IMR-90 (cell line): ENCODE results near the gene NCDN. TPM values are rescaled to one million over a fixed set of nuclear protein-coding genes. Genes with fewer than 3 reads are reported as not detected.

Experiments
- ATAC-seq: fragments of 200-7000 bp; cut with Tn5 transposase; 2 replicates; pipeline ENCODE4 v1.9.1; 2020; ENCODE audit warnings: low read depth, mild to moderate bottlenecking, moderate library complexity
- BruUV-seq: library from RNA; stranded (reverse); fragments of 400-500 nt; replicated peaks from 2 replicates; lab custom pipeline; 2021; lab: Mats Ljungman, UMichigan
- CTCF ChIA-PET: fragments of 300-600 bp; formaldehyde crosslinking; extraction: SDS; loops from one replicate; lab custom pipeline; 2021; ENCODE audit warnings: antibody characterized with exemption; lab: Yijun Ruan, JAX
- POLR2A ChIA-PET: fragments of 300-600 bp; sonication (Branson Sonifier 250); formaldehyde crosslinking; loops from one replicate; lab custom pipeline; 2022; ENCODE audit warnings: antibody characterized with exemption; ENCODE audit not compliant: unreplicated experiment; lab: Charles Lee
- DNase-seq: peaks from one replicate; pipeline ENCODE4 v3.0.0; 2013
- H2AFZ ChIP-seq: replicated peaks from 2 replicates; pipeline ENCODE3; 2013; ENCODE audit warnings: low read length, mild to moderate bottlenecking; ENCODE audit not compliant: poor library complexity
- H2AK5ac ChIP-seq: 2 replicates; pipeline ENCODE4 v1.6.1; 2013; ENCODE audit warnings: low read depth, low read length, inconsistent platforms
- H2AK9ac ChIP-seq: replicated peaks from 2 replicates; pipeline ENCODE3; 2013; ENCODE audit warnings: mild to moderate bottlenecking, low read depth, low read length, moderate library complexity; ENCODE audit not compliant: poor library complexity
- H2BK120ac ChIP-seq: 2 replicates; pipeline ENCODE4 v1.6.1; 2013; ENCODE audit warnings: low read depth, low read length, inconsistent platforms
- H2BK15ac ChIP-seq: 3 replicates; pipeline ENCODE4 v1.6.1; 2013; ENCODE audit warnings: low read depth, low read length, inconsistent platforms
- H2BK20ac ChIP-seq: 2 replicates; pipeline ENCODE4 v1.6.1; 2013; ENCODE audit warnings: low read depth, mild to moderate bottlenecking, inconsistent platforms, low read length, moderate library complexity
- H2BK5ac ChIP-seq: 2 replicates; pipeline ENCODE4 v1.6.1; 2013; ENCODE audit warnings: mild to moderate bottlenecking, low read depth, low read length, inconsistent platforms; ENCODE audit not compliant: poor library complexity, severe bottlenecking
- H3K14ac ChIP-seq: replicated peaks from 2 replicates; pipeline ENCODE4 v1.6.1; 2013; ENCODE audit warnings: low read depth, low read length, inconsistent platforms
- H3K18ac ChIP-seq: 2 replicates; pipeline ENCODE4 v1.6.1; 2013; ENCODE audit warnings: low read depth, low read length, control low read depth
- H3K23ac ChIP-seq: 2 replicates; pipeline ENCODE4 v1.6.1; 2013; ENCODE audit warnings: low read depth, low read length, inconsistent platforms
- H3K27ac ChIP-seq: 2 replicates; pipeline ENCODE4 v1.5.1; 2013; ENCODE audit warnings: mild to moderate bottlenecking, control low read depth, low read length; ENCODE audit not compliant: insufficient read depth
- H3K27me3 ChIP-seq: 2 replicates; pipeline ENCODE4 v1.6.1; 2013; ENCODE audit warnings: low read length; ENCODE audit not compliant: control insufficient read depth, insufficient read depth
- H3K36me3 ChIP-seq: 2 replicates; pipeline ENCODE4 v1.6.1; 2013; ENCODE audit warnings: low read length, mixed read lengths; ENCODE audit not compliant: control insufficient read depth, insufficient read depth
- H3K4ac ChIP-seq: 2 replicates; pipeline ENCODE4 v1.6.1; 2013; ENCODE audit warnings: low read depth, low read length, inconsistent platforms
- H3K4me1 ChIP-seq: 2 replicates; pipeline ENCODE4 v1.6.1; 2013; ENCODE audit warnings: low read length, mixed read lengths; ENCODE audit not compliant: control insufficient read depth, insufficient read depth
- H3K4me2 ChIP-seq: 2 replicates; pipeline ENCODE4 v1.6.1; 2013; ENCODE audit warnings: low read depth, mild to moderate bottlenecking, control low read depth, low read length, moderate library complexity
- H3K4me3 ChIP-seq: 2 replicates; pipeline ENCODE4 v1.5.1; 2013; ENCODE audit warnings: low read depth, mild to moderate bottlenecking, control low read depth, low read length, moderate library complexity; ENCODE audit not compliant: insufficient read depth
- H3K56ac ChIP-seq: 2 replicates; pipeline ENCODE4 v1.6.1; 2013; ENCODE audit warnings: low read length, inconsistent platforms; ENCODE audit not compliant: insufficient read depth; ENCODE audit errors: extremely low read depth
- H3K79me1 ChIP-seq, 2 experiments: 2 replicates each; pipeline ENCODE4 v1.6.1; 2013; ENCODE audit warnings: low read length in 2 of 2, inconsistent platforms in 1 of 2, low read depth in 1 of 2
- H3K9ac ChIP-seq: 2 replicates; pipeline ENCODE4 v1.6.1; 2013; ENCODE audit warnings: low read depth, low read length, control low read depth
- H3K9me1 ChIP-seq: 2 replicates; pipeline ENCODE4 v1.6.1; 2013; ENCODE audit warnings: low read length, inconsistent platforms; ENCODE audit not compliant: insufficient read depth
- H3K9me3 ChIP-seq: 2 replicates; pipeline ENCODE4 v1.6.1; 2013; ENCODE audit warnings: low read length; ENCODE audit not compliant: control insufficient read depth, insufficient read depth
- H4K20me1 ChIP-seq: 2 replicates; pipeline ENCODE4 v1.6.1; 2013; ENCODE audit warnings: low read length, inconsistent platforms; ENCODE audit not compliant: insufficient read depth
- H4K5ac ChIP-seq: 2 replicates; pipeline ENCODE4 v1.6.1; 2013; ENCODE audit warnings: mild to moderate bottlenecking, low read depth, low read length, control low read depth
- H4K8ac ChIP-seq, 2 experiments: 2 replicates each; pipeline ENCODE4 v1.6.1; 2013; ENCODE audit warnings: low read depth in 2 of 2, low read length in 2 of 2, control low read depth in 1 of 2, inconsistent platforms in 1 of 2
- H4K91ac ChIP-seq: 2 replicates; pipeline ENCODE4 v1.6.1; 2013; ENCODE audit warnings: low read depth, low read length, inconsistent platforms; ENCODE audit not compliant: insufficient read depth
- BHLHE40 ChIP-seq: fragments of 150-350 bp; IDR thresholded peaks from 2 replicates; pipeline ENCODE4 v1.6.1; 2016; ENCODE audit warnings: mild to moderate bottlenecking, low read depth, low read length
- CEBPB ChIP-seq: IDR thresholded peaks from 2 replicates; pipeline ENCODE4 v1.6.1; 2012; ENCODE audit warnings: low read depth, low read length, improper control_type of control experiment
- CHD1 ChIP-seq: IDR thresholded peaks from 2 replicates; pipeline ENCODE4 v1.6.1; 2012; ENCODE audit warnings: low read depth, low read length, improper control_type of control experiment
- FOS ChIP-seq: fragments of 150-350 bp; IDR thresholded peaks from 2 replicates; pipeline ENCODE4 v1.6.1; 2016; ENCODE audit warnings: low read depth, low read length
- MAFK ChIP-seq: IDR thresholded peaks from 2 replicates; pipeline ENCODE4 v1.6.1; 2012; ENCODE audit warnings: low read depth, low read length, improper control_type of control experiment
- MAZ ChIP-seq: IDR thresholded peaks from 2 replicates; pipeline ENCODE4 v1.6.1; 2012; ENCODE audit warnings: low read depth, mild to moderate bottlenecking, low read length, improper control_type of control experiment, moderate library complexity, borderline replicate concordance
- MXI1 ChIP-seq: IDR thresholded peaks from 2 replicates; pipeline ENCODE4 v1.6.1; 2012; ENCODE audit warnings: low read depth, mild to moderate bottlenecking, low read length, moderate library complexity, borderline replicate concordance
- NFE2L2 ChIP-seq: fragments of 150-350 bp; IDR thresholded peaks from 2 replicates; pipeline ENCODE4 v1.6.1; 2016; ENCODE audit warnings: low read depth, mild to moderate bottlenecking, low read length
- POLR2A ChIP-seq: IDR thresholded peaks from 2 replicates; pipeline ENCODE4 v1.6.1; 2012; ENCODE audit warnings: mild to moderate bottlenecking, low read depth, low read length
- RAD21 ChIP-seq: IDR thresholded peaks from 2 replicates; pipeline ENCODE4 v1.6.1; 2012; ENCODE audit warnings: low read length, improper control_type of control experiment
- RCOR1 ChIP-seq: IDR thresholded peaks from 2 replicates; pipeline ENCODE4 v1.6.1; 2012; ENCODE audit warnings: mild to moderate bottlenecking, low read length, improper control_type of control experiment; ENCODE audit not compliant: insufficient replicate concordance
- RFX5 ChIP-seq: IDR thresholded peaks from 2 replicates; pipeline ENCODE4 v1.8.0; 2012; ENCODE audit warnings: low read depth, mild to moderate bottlenecking, low read length, moderate library complexity
- SMC3 ChIP-seq: fragments of 150-350 bp; IDR thresholded peaks from 2 replicates; pipeline ENCODE4 v1.6.1; 2016; ENCODE audit warnings: low read depth, mild to moderate bottlenecking, antibody characterized with exemption, low read length, moderate library complexity
- WGBS, 2 experiments: methylation state at CpG; one replicate each; pipeline versions ENCODE4 v1.1.5 to v1.1.7; 2013; ENCODE audit warnings: missing lambda C conversion rate in 2 of 2; ENCODE audit not compliant: insufficient read length in 1 of 2; ENCODE audit errors: extremely low coverage in 2 of 2; 5-methylcytosine and 5-hydroxymethylcytosine counted together
- dilution Hi-C: fragments of 300-500 bp; cut with HindIII; formaldehyde crosslinking; loops from one replicate; pipeline ENCODE4 v1.14.3; 2018; ENCODE audit warnings: low sequenced_read_pairs; ENCODE audit not compliant: unreplicated experiment
- in situ Hi-C: fragments of 300-500 bp; cut with MboI; formaldehyde crosslinking; loops from 3 replicates; pipeline ENCODE4 v1.14.3; 2019; ENCODE audit warnings: low sequenced_read_pairs, inconsistent platforms, mixed read lengths
- intact Hi-C: fragments of 100-400 bp; cut with micrococcal nuclease; formaldehyde crosslinking; loops from 2 replicates; pipeline ENCODE4 v1.10.0; 2022
- polyA plus RNA-seq, 3 experiments: library from polyadenylated mRNA; depleted of rRNA; stranded (reverse); fragments of >200 nt; gene quantifications; 2 replicates each; pipeline ENCODE4 v1.2.3, GENCODE V29; 2012; ENCODE audit warnings: low replicate concordance in 1 of 3
- total RNA-seq: library from RNA; depleted of rRNA; stranded (reverse); fragments of >200 nt; gene quantifications from 2 replicates; pipeline ENCODE4 v1.2.3, GENCODE V29; 2012
- TF ChIP-seq, protein P1 (sequence below): conservative IDR thresholded peaks from 2 replicates; pipeline ENCODE4 v1.5.1; 2012; ENCODE audit warnings: mild to moderate bottlenecking, low read depth, low read length, improper control_type of control experiment
- TF ChIP-seq, protein P2 (sequence below): fragments of 150-350 bp; IDR thresholded peaks from 2 replicates; pipeline ENCODE4 v1.6.1; 2017; ENCODE audit warnings: mild to moderate bottlenecking, antibody characterized with exemption, low read length, low read depth
- TF ChIP-seq, protein P3 (sequence below): fragments of 150-350 bp; IDR thresholded peaks from 2 replicates; pipeline ENCODE4 v1.6.1; 2016; ENCODE audit warnings: low read depth, mild to moderate bottlenecking, low read length, moderate library complexity, borderline replicate concordance

Gene NCDN
- total and polyA plus RNA-seq, 2 of the 4 experiments (the other 2 are of a cell fraction), result 10.0 to 38.8 TPM

DNA sequence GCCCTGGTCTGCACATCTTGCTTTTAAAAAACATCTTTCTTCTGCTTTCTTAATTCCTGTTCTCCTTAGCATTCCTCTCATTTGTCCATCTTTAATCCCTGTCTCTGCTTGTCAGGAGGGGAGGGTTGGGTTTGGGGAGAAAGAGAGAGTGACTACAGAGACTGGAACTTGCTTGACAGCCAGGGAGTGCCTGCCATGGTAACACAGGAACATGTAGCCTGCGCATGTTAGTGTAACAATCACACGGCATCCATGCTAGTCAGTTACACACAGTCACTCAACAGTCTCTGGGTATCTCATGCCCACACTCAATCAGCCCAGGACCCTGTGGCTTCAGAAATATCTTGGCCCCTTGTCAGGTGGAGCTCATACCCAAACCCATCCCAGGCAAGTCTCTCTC is 14.7 kb downstream of the NCDN start:
- no peak for ATAC-seq
- Histone ChIP-seq H2AFZ (no peak overlapping the region), H2BK5ac (no peak overlapping the region), H3K18ac (no peak overlapping the region), H3K9me1 (no peaks in the 10 kb centered on the region), H3K23ac (no peak overlapping the region), H3K79me1 (no peaks in the 10 kb centered on the region), H4K20me1 (0 out of 2 replicates have a peak, but pooled peaks cover 5% of the 10 kb centered on the region), H4K5ac (no peak overlapping the region), H2BK120ac (no peak overlapping the region), H2BK20ac (no peak overlapping the region), H2AK5ac (no peak overlapping the region), H4K91ac (no peak overlapping the region), H3K4me2 (no peak overlapping the region), H3K9me3 (no peaks in the 10 kb centered on the region), H3K56ac (no peak overlapping the region), H3K14ac (no peak overlapping the region), H3K4me1 (no peaks in the 10 kb centered on the region; the same call in 1 of the 2 replicates), H2BK15ac (no peak overlapping the region), H3K27ac (no peak overlapping the region), H3K36me3 (peaks cover under 1% of the 10 kb centered on the region; the same call in 1 of the 2 replicates), H3K4ac (no peak overlapping the region), H2AK9ac (no peak overlapping the region), H3K4me3 (no peak overlapping the region), H3K27me3 (peaks cover 45% of the 10 kb centered on the region), H3K9ac (no peak overlapping the region), H4K8ac (no peak overlapping the region)
- no TSS peak for BruUV-seq
- intact Hi-C loops, result no loop called here
- dilution Hi-C loops, result no loop called here
- TF ChIP-seq CHD1, result no peak
- no peak for TF ChIP-seq MAFK
- no peak for TF ChIP-seq BHLHE40
- no peak for TF ChIP-seq MAZ
- TF ChIP-seq MXI1, result no peak
- no peak for TF ChIP-seq RAD21
- TF ChIP-seq RCOR1, result no peak
- TF ChIP-seq, protein P1, sequence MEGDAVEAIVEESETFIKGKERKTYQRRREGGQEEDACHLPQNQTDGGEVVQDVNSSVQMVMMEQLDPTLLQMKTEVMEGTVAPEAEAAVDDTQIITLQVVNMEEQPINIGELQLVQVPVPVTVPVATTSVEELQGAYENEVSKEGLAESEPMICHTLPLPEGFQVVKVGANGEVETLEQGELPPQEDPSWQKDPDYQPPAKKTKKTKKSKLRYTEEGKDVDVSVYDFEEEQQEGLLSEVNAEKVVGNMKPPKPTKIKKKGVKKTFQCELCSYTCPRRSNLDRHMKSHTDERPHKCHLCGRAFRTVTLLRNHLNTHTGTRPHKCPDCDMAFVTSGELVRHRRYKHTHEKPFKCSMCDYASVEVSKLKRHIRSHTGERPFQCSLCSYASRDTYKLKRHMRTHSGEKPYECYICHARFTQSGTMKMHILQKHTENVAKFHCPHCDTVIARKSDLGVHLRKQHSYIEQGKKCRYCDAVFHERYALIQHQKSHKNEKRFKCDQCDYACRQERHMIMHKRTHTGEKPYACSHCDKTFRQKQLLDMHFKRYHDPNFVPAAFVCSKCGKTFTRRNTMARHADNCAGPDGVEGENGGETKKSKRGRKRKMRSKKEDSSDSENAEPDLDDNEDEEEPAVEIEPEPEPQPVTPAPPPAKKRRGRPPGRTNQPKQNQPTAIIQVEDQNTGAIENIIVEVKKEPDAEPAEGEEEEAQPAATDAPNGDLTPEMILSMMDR, result no peak
- TF ChIP-seq CEBPB, result no peak
- no peak for TF ChIP-seq NFE2L2
- TF ChIP-seq, protein P2, sequence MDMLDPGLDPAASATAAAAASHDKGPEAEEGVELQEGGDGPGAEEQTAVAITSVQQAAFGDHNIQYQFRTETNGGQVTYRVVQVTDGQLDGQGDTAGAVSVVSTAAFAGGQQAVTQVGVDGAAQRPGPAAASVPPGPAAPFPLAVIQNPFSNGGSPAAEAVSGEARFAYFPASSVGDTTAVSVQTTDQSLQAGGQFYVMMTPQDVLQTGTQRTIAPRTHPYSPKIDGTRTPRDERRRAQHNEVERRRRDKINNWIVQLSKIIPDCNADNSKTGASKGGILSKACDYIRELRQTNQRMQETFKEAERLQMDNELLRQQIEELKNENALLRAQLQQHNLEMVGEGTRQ, result no peak
- no peak for TF ChIP-seq POLR2A
- TF ChIP-seq, protein P3, sequence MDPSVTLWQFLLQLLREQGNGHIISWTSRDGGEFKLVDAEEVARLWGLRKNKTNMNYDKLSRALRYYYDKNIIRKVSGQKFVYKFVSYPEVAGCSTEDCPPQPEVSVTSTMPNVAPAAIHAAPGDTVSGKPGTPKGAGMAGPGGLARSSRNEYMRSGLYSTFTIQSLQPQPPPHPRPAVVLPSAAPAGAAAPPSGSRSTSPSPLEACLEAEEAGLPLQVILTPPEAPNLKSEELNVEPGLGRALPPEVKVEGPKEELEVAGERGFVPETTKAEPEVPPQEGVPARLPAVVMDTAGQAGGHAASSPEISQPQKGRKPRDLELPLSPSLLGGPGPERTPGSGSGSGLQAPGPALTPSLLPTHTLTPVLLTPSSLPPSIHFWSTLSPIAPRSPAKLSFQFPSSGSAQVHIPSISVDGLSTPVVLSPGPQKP, result no peak
- no peak for TF ChIP-seq RFX5
- TF ChIP-seq FOS, result no peak
- no peak for TF ChIP-seq SMC3
- CTCF ChIA-PET, result interaction anchor here (2.1 kb wide), 1 partner anchor 155 kb away, joined by 9 read pairs; no protein-coding TSS in a partner anchor
- no peak for DNase-seq
- POLR2A ChIA-PET, result no interaction called here
- in situ Hi-C loops, result loop anchor here (5.0 kb wide), 1 partner anchor 200 kb away; no protein-coding TSS in a partner anchor
- 93% methylated on average over 2 of the region's 2 CpGs; no CpG with 5 or more reads in 1 of the 2 experiments for WGBS, 2 experiments
